ENCODE measurements around the gene RALGPS2.

RALGPS2 gene

GRCh38 chr1:178864326-178864725 lies 139.3 kb downstream of the RALGPS2 start:
- no peak for DNase-seq (ENCODE audit: low spot score)
- no peak for TF ChIP-seq CTCF (IDR thresholded peaks at IDR 0.05; ENCODE audit: extremely low read depth, missing control alignments)

DNA sequence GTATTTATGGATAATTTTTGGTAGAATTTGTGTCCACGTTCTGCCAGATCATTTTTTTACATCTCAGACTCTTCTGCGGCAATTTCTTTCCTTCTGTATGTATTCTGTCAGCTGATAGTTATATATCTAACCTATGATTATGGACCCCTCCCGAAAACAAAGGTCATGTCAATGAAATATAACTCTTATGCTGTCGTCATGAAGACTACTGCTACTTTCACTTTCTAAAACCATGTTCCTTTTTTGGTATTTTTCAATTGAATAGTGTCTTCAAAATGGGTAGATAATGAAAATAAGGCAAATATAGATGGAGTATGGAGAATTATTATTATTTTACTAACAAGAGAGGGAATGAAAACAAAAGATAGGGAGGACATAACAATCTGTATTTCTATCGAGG lies 142.6 kb downstream of the RALGPS2 start:
- DNase-seq (ENCODE audit: low spot score) = no peak
- TF ChIP-seq CTCF (IDR thresholded peaks at IDR 0.05; ENCODE audit: extremely low read depth, missing control alignments) = no peak

DNA sequence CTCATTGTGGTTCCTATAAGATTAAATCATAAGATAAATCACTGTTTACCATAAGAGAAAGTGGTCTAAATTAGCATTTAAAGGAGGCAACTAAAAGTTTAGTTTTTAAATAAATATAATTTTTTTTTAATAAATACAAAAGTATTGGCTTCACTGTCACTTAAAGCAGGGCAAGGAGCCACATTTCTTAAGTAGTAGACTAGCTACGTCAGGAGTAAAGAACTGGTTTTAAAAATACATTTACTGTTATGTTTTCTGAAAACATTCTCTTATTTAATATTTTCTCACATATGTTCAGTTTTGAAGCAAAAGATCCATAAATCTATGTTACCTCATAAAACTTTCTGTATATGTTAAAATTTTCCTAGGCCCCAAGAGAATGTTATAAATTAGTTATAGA lies 143.7 kb downstream of the RALGPS2 start:
- no peak for DNase-seq (ENCODE audit: low spot score)
- TF ChIP-seq CTCF (IDR thresholded peaks at IDR 0.05; ENCODE audit: extremely low read depth, missing control alignments) = no peak

- DNase-seq (ENCODE audit: low spot score) = no peak
- TF ChIP-seq CTCF (IDR thresholded peaks at IDR 0.05; ENCODE audit: extremely low read depth, missing control alignments) = no peak
Observed at GRCh38 chr1:178869119-178869697, 144.2 kb downstream of the RALGPS2 start.

DNA sequence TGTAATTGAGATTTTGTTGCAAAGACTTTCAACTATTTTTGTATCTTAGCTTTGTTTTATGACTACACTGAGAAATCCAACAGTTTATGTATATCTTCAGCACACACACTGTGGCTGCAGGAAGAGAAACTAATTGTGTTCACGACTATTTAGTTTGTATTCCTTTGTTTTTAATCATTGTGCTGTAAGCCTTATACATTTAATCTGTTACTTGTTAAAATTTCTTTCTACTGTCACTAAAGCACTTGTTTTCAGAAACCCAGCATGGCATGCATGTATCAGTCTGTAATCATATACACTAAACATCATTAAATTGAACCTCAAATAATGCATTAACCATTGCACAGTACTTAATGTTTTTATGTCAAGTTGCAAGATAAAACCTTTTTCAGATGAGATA lies 145.2 kb downstream of the RALGPS2 start:
- no peak for TF ChIP-seq CTCF (IDR thresholded peaks at IDR 0.05; ENCODE audit: extremely low read depth, missing control alignments)
- no peak for DNase-seq (ENCODE audit: low spot score)

GRCh38 chr1:178870944-178871343 lies 145.9 kb downstream of the RALGPS2 start, which contains the start of gene ANGPTL1:
ANGPTL1 (minus strand) TSS chr1:178871077; CDS start chr1:178865776, 5,301 bp downstream.
- no peak for TF ChIP-seq CTCF (IDR thresholded peaks at IDR 0.05; ENCODE audit: extremely low read depth, missing control alignments)
- DNase-seq (ENCODE audit: low spot score) = no peak

DNA sequence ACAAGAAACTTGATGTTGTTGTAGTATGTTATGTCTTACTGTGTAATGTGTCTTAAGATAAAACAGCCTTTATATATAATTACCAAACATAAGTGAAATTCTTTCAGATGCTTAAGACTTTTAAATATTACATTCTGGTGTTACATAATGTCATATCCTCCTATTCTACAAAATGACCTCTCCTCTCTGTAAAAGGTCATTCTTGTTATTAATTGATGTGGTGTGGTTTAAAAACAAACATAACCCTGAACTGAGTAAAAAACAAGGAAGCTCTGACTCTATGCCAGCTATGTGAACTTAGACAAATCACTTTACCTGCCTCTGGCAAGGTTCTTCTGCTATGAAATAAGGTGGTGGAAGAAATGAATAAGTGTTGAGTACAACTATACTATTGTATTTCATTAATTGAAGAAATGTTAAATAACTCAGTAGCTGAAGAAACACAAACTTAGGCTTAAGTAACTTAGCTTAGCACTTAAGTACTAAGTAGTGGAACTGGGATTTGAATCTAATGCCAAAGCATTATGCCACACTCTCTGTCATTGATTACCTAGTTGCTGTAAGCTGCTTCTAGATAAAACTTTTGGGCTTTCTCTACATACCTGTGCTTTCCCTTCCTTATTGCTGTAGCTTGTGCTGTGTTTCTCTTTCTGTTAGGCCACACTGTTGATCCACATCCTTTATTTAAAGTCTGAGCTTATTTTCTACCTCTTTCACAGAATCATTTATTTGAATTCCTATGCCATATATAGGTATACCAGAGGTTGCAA lies 146.7 kb downstream of the RALGPS2 start:
- DNase-seq (ENCODE audit: low spot score) = no peak
- TF ChIP-seq CTCF (IDR thresholded peaks at IDR 0.05; ENCODE audit: extremely low read depth, missing control alignments) = no peak
